Measurements from ENCODE around the gene UPK3BL2.
"Not testable (repeated sequence)": the region's sequence is repeated elsewhere in the genome, so short reads cannot be mapped to it uniquely, and the experiment has no call there.

GRCh38 chr7:102546353-102546752, 2.9 kb upstream of the UPK3BL2 start:
- TF ChIP-seq CTCF (conservative IDR thresholded peaks at IDR 0.05 in 1 of 2, IDR thresholded peaks at IDR 0.05 in 1 of 2; ENCODE audit: extremely low read depth in 1 of 2, insufficient read depth in 1 of 2, low read depth in 1 of 2, low read length in 2 of 2); EZH2 (IDR thresholded peaks at IDR 0.05; ENCODE audit: borderline replicate concordance, low read length): not testable (repeated sequence)
